Upper lobe of left lung (tissue), 6 donors: ENCODE results near the gene CAPN9. TPM values are rescaled to one million over a fixed set of nuclear protein-coding genes. Genes with fewer than 3 reads are reported as not detected.

Experiments
- ATAC-seq, 2 donors: fragments of 200-7000 bp; cut with Tn5 transposase; one replicate each; pipeline ENCODE4 v1.9.1; 2022; ENCODE audit warnings: mild to moderate bottlenecking in 2 of 2, moderate library complexity in 2 of 2; ENCODE audit not compliant: low FRiP score in 2 of 2
- DNase-seq, 2 donors: peaks; one replicate each; pipeline ENCODE4 v3.0.0-alpha.2; 2019 to 2020
- H3K27ac ChIP-seq, 4 donors: fragments of 200-600 bp; sonication (generic); one replicate each; pipeline ENCODE4 v1.5.1; 2016 to 2019
- H3K27me3 ChIP-seq, 4 donors: fragments of 200-600 bp; sonication (generic); one replicate each; pipeline ENCODE4 v1.5.1; 2017 to 2019
- H3K36me3 ChIP-seq, 4 donors: fragments of 200-600 bp; sonication (generic); one replicate each; pipeline ENCODE4 v1.5.1; 2016 to 2019
- H3K4me1 ChIP-seq, 4 donors: fragments of 200-600 bp; sonication (generic); one replicate each; pipeline ENCODE4 v1.5.1; 2018 to 2019
- H3K4me3 ChIP-seq, 4 donors: fragments of 200-600 bp; sonication (generic); one replicate each; pipeline ENCODE4 v1.5.1; 2017 to 2019; ENCODE audit warnings: mild to moderate bottlenecking in 2 of 4, moderate library complexity in 1 of 4
- H3K9me3 ChIP-seq, 4 donors: fragments of 200-600 bp; sonication (generic); one replicate each; pipeline ENCODE4 v1.5.1; 2018 to 2019
- CTCF ChIP-seq, 6 experiments: fragments of 450-650 bp in 4 of 6; fragments of 200-600 bp in 2 of 6; sonication (generic) in 2 of 6; IDR thresholded peaks; one replicate each; pipeline ENCODE4 v1.5.1; 2016 to 2019; ENCODE audit warnings: antibody characterized with exemption in 6 of 6
- EP300 ChIP-seq, 4 donors: sonication (generic); formaldehyde crosslinking; IDR thresholded peaks; one replicate each; pipeline ENCODE4 v1.5.1; 2017; ENCODE audit warnings: antibody characterized with exemption in 4 of 4, control low read depth in 2 of 4
- POLR2A ChIP-seq, 4 donors: fragments of 450-650 bp; IDR thresholded peaks; one replicate each; pipeline ENCODE4 v1.5.1; 2016 to 2017; ENCODE audit warnings: antibody characterized with exemption in 4 of 4, mild to moderate bottlenecking in 2 of 4
- POLR2AphosphoS5 ChIP-seq, 2 donors: sonication (generic); formaldehyde crosslinking; IDR thresholded peaks; one replicate each; pipeline ENCODE4 v1.5.1; 2017; ENCODE audit warnings: antibody characterized with exemption in 2 of 2
- WGBS, 2 donors: methylation state at CpG; one replicate each; pipeline ENCODE4 v1.1.5; 2017 to 2018; 5-methylcytosine and 5-hydroxymethylcytosine counted together
- total RNA-seq, 6 donors: library from RNA; depleted of rRNA in 4 of 6; stranded (reverse); fragments of >200 nt in 4 of 6; gene quantifications; one replicate each; pipeline versions ENCODE4 v1.1.0 to v1.2.1, GENCODE V29; 2016 to 2021
- donor health status: DM: no; HTN: no; CAD: no; lungs with moderate emphysema.
- donor health status: DM: no; HTN: yes; CAD: no; lungs with severe emphysema.

The CAPN9 gene
- total RNA-seq, 6 donors from 2014 or later = 8.0 to 29.0 (median 19.6) TPM

DNA sequence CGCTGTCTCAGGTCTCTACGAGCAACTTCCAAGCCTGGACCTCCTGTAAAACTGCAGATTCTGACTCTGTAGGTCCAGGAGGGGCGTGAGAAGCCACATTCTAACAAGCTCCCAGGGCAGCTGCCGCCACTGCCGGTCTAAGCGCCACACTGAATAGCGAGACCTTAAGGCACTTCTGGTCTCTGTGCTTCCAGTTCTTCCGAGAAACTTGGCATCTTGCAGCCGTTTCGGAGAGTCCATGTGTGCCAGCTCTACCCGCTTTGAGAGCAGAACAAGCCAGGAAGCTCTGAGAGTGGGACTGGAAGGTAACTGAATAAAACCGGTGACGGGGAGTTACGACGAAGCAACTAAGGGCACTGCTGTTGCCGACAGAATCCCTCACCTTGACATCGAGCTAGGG, 45.8 kb upstream of the CAPN9 start:
- 78 to 89% methylated on average over 17 of the region's 17 CpGs for WGBS, 2 donors
- no peak for TF ChIP-seq CTCF (IDR thresholded peaks at IDR 0.05)
- no peak for TF ChIP-seq POLR2A (IDR thresholded peaks at IDR 0.05)
- no peak for TF ChIP-seq POLR2AphosphoS5 (IDR thresholded peaks at IDR 0.05)
- TF ChIP-seq EP300 (IDR thresholded peaks at IDR 0.05) = no peak
- H3K27me3 ChIP-seq = no peaks in the 10 kb centered on the region
- DNase-seq = no peak
- no peaks in the 10 kb centered on the region for H3K36me3 ChIP-seq
- no peak overlapping the region for H3K4me3 ChIP-seq
- ATAC-seq = no peak
- no peaks in the 10 kb centered on the region for H3K9me3 ChIP-seq
- H3K4me1 ChIP-seq = no peaks in the 10 kb centered on the region
- no peak overlapping the region for H3K27ac ChIP-seq

DNA sequence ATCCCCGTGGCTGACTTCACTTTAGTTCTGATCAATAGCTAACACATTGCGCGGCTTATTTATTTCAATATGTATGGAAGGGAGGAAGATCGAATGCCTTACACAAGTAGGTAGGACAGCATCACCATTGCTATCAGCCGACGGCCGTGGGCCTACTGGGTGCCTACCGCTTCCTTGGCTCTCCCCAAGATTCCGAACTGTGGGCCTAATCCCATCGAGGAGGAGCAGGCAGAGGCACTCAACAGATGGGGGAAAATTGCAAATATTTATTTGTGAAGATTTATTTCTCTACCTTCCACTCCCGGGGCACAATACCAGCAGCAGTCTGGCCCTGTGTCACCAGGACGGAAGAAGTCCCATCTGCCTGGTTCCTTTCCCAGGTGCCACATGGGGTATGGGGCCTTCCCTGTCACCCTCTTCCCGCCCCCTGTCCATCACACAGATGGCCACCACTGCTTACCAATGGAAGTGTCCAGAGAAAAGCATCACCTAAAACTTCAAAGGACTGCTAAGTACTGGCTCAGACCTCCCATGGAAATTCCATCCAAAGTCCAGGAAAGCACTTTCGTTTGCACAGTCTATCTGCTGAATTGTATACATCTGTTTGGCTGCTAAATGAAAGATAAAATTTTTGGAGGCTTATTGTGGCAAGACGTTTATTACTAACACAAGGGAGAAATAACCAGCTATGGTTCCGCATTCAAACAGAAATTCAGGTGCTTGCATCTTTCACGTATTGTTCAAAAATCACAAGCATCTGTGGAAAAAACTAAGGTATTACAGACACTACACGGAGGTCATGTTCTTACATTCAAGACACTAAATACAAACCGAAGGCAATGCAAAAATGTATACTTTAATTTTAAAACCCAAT, 45.1 kb upstream of the CAPN9 start:
- TF ChIP-seq POLR2A (IDR thresholded peaks at IDR 0.05) (no peak), CTCF (IDR thresholded peaks at IDR 0.05) (no peak), POLR2AphosphoS5 (IDR thresholded peaks at IDR 0.05) (no peak), EP300 (IDR thresholded peaks at IDR 0.05) (no peak)
- no peak for ATAC-seq
- no peak for DNase-seq
- Histone ChIP-seq H3K27ac (no peak overlapping the region), H3K4me3 (no peak overlapping the region), H3K36me3 (no peaks in the 10 kb centered on the region), H3K9me3 (no peaks in the 10 kb centered on the region), H3K4me1 (no peaks in the 10 kb centered on the region), H3K27me3 (no peaks in the 10 kb centered on the region)
- 89% methylated on average over 19 of the region's 19 CpGs for WGBS, 2 donors

DNA sequence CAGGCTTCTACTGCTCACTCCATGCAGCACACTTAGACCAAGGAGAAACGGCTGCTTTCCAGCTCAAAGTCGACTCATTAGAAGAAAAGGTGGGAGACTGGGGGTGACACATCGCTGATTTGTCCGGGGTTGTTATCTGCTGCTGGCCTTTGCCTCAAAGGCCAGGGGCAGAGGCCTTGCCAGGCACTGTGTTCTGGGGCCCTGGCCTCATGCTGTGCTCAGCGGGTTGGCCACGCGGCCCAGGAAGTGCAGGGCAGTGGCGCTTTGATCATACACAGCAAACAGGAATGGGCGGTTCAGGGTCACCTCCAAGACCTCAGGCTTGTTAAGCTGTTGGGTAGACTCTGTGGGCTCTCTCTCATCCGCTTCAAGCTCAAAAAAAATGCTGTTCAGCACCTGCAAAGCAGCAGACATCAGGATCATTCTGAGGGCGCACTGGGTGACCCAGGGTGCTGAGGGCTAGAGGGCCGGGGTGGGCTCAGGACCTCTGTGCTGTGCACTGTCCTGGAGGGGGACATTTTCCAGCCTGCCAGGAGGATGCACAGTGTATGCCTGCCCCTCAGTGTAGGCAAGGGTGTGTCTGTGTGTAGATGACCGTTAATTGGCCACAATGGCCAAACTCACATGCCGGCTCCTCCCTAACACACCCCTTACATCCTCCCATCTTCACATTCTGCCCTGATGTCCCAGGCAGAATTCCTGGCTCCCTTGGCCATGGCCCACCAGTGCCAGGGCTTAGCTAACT, 44.1 kb upstream of the CAPN9 start:
- H3K9me3 ChIP-seq = no peaks in the 10 kb centered on the region
- no peak overlapping the region for H3K4me3 ChIP-seq
- H3K27me3 ChIP-seq = no peaks in the 10 kb centered on the region
- no peaks in the 10 kb centered on the region for H3K36me3 ChIP-seq
- ATAC-seq = peak in 1 of 2 donors; percentile 16
- 63 to 68% methylated on average over 14 of the region's 14 CpGs for WGBS, 2 donors
- no peak for DNase-seq
- H3K27ac ChIP-seq = no peak overlapping the region
- no peak for TF ChIP-seq POLR2AphosphoS5 (IDR thresholded peaks at IDR 0.05)
- TF ChIP-seq POLR2A (IDR thresholded peaks at IDR 0.05) = no peak
- no peaks in the 10 kb centered on the region for H3K4me1 ChIP-seq

DNA sequence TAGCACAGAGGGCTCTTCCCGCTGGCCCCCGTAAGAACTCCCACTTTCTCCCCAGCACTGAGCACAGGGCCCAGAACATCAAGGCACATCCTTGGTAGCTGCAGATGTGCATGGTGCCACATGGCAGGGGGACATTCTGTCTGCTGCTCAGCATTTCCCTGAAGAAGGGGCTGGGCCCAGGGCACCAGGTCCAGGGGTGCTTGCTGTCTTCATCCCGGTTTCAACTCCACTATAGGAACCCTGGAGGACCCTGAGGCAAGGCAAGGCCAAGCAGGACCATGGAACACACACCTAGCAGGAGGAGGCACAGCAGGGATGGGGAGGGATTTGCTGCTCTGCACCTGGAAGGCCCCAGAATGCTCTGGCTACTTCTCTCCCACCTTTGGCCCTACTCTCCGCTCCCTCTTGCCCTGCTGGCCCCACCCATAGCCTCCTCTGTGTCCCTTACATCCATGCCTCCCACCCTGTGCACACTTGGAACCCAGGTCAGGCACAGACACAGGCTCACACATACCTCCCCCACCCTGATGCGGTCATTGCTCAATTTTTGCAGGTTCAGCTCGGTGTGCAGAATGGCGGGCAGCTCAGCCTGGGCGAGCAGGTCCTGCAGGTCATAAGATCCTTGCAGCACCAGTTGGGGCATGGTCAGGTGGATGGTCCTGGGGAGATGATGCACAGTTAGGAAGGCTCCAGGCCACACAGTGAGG, 43.4 kb upstream of the CAPN9 start:
- 93 to 100% methylated on average over 7 to 8 of the region's 8 CpGs for WGBS, 2 donors

More for the DNA sequence above, 43.4 kb upstream of the CAPN9 start:
- Histone ChIP-seq H3K9me3 (no peaks in the 10 kb centered on the region), H3K4me1 (peaks cover 0 to 4% (median 0%) of the 10 kb centered on the region in 4 donors), H3K27me3 (no peaks in the 10 kb centered on the region), H3K27ac (no peak overlapping the region), H3K36me3 (no peaks in the 10 kb centered on the region), H3K4me3 (no peak overlapping the region)
- ATAC-seq = no peak
- DNase-seq = no peak
- no peak for TF ChIP-seq POLR2AphosphoS5 (IDR thresholded peaks at IDR 0.05)
- no peak for TF ChIP-seq CTCF (IDR thresholded peaks at IDR 0.05)
- TF ChIP-seq EP300 (IDR thresholded peaks at IDR 0.05) = no peak
- TF ChIP-seq POLR2A (IDR thresholded peaks at IDR 0.05) = no peak
